Breast epithelium (tissue), 4 donors: ENCODE results near the gene MYRF. TPM values are rescaled to one million over a fixed set of nuclear protein-coding genes. Genes with fewer than 3 reads are reported as not detected.
A peak's percentile ranks its signal among the peaks of the same experiment; 100 is the strongest.

Experiments used
- DNase-seq, 2 donors: peaks; one replicate each; pipeline ENCODE4 v3.0.0-alpha.2; 2019; ENCODE audit warnings: low spot score in 2 of 2
- H3K27ac ChIP-seq, 2 donors: fragments of 200-600 bp; sonication (generic) in 1 of 2; one replicate each; pipeline ENCODE4 v1.5.1; 2016 to 2019; ENCODE audit warnings: mild to moderate bottlenecking in 1 of 2
- H3K27me3 ChIP-seq, 2 donors: fragments of 200-600 bp; sonication (generic) in 1 of 2; one replicate each; pipeline versions ENCODE4 v1.5.1 to v1.6.0; 2017 to 2019; ENCODE audit warnings: control low read depth in 1 of 2, mild to moderate bottlenecking in 1 of 2
- H3K36me3 ChIP-seq: fragments of 200-600 bp; one replicate; pipeline ENCODE4 v1.5.1; 2019
- H3K4me1 ChIP-seq, 2 donors: fragments of 200-600 bp; sonication (generic); one replicate each; pipeline ENCODE4 v1.5.1; 2016 to 2019; ENCODE audit warnings: control low read depth in 1 of 2
- H3K4me3 ChIP-seq, 3 donors: fragments of 200-600 bp; sonication (generic); 1 replicate in 2 of 3; 2 replicates in 1 of 3; pipeline ENCODE4 v1.5.1; 2016 to 2019; ENCODE audit warnings: mild to moderate bottlenecking in 3 of 3, moderate library complexity in 2 of 3
- H3K9me3 ChIP-seq, 2 donors: fragments of 200-600 bp; sonication (generic) in 1 of 2; one replicate each; pipeline ENCODE4 v1.5.1; 2016 to 2019; ENCODE audit warnings: control low read depth in 1 of 2
- POLR2A ChIP-seq: fragments of 450-650 bp; IDR thresholded peaks from one replicate; pipeline ENCODE4 v1.6.1; 2016; ENCODE audit warnings: antibody characterized with exemption, mild to moderate bottlenecking, moderate library complexity
- POLR2AphosphoS5 ChIP-seq, 3 donors: sonication (generic); formaldehyde crosslinking; IDR thresholded peaks; one replicate each; pipeline ENCODE4 v1.6.1; 2017; ENCODE audit warnings: antibody characterized with exemption in 3 of 3
- intact Hi-C: fragments of 100-400 bp; cut with DNase I; formaldehyde crosslinking; loops from one replicate; pipeline ENCODE4 v1.15.1; 2023; ENCODE audit warnings: low total_unique reads
- total RNA-seq, 3 donors: library from RNA; depleted of rRNA; stranded (reverse); fragments of >200 nt; gene quantifications; one replicate each; pipeline ENCODE4 v1.1.0, GENCODE V29; 2016
- TF ChIP-seq, protein P1 (sequence below), 3 donors: fragments of 450-650 bp; IDR thresholded peaks; one replicate each; pipeline ENCODE4 v1.5.1; 2016 to 2017; ENCODE audit warnings: antibody characterized with exemption in 3 of 3, mild to moderate bottlenecking in 3 of 3, moderate library complexity in 3 of 3

The MYRF gene
- 1 to 10 TPM in 1 of 3 donors, under 1 TPM in 2; 0.32 to 6.9 (median 0.66) TPM for total RNA-seq

DNA sequence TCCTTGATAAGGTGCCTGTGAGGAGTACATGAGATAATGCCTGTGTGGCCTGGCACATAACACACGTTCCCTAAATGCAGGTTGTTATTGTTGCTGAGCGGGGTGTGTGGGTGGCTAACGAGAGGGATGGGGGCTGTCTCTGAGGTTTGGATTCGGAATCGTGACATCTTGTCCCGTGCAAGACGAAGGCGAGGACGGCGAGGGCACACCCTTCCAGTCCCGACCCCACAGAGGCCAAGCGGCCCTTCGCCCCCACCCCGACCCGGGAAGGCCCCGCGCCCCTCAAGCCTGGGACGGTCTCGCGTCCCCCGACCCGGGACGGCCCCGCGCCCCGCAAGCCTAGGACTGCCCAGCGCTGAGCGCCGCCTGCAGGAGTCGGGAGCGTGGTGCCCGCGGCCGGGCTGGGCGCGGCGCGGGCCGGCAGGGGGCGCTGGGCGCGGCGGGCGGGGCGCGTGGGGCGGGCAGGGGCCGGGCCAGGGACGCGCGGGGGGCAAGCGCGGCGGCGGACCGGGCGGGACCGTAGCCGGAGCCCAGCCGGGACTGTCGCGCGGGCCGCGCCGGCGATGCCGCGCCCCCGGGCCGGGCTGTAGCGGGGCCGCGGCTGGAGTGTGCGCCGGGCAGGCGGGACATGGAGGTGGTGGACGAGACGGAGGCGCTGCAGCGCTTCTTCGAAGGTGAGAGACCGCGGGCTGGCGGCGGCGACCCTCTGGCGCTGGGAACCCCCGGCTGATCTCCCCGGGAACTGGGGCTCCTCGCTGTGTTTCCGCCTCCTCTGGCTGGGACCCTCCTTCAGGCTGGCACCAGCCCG lies at the start of gene MYRF:
Gene MYRF, plus strand, starts transcription at position 520 of the 808 bp plus-strand sequence. Its CDS starts 109 bp downstream, at position 629.
- no peaks in the 10 kb centered on the region for H3K9me3 ChIP-seq
- no peak for DNase-seq

DNA sequence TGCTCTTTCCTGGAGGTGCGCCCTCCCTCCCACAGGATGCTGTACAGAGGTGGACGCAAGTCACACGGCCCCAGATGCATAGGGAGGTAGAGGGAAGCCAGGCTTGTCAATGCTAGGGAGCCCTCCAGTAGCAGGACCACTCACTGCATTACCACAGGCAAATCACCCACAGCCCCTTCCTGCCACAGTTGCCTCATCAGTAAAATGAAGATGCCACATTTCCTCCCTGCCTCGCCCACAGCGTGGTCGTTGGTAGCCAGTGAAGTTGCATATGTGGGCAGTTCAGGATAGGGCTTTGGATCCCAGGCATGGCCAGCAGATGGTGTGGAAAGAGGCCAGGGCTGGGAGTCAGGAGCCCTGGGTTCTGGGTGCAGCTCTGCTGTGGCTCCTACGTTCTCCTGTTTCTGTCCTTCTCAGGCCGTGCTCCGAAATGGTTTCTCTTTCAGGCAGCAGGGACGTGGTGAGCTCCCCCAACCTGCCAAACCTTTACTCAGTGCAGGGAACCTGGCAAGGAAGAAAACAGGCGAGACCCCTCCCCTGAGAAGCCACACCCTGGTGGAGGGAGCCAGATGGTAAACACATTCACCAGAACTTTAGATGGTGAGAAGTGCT lies 49.6 kb upstream of the MYRF start:
- no peaks in the 10 kb centered on the region for H3K27me3 ChIP-seq
- intact Hi-C loops: no loop called here
- no peak overlapping the region for H3K27ac ChIP-seq
- H3K9me3 ChIP-seq: no peaks in the 10 kb centered on the region
- H3K4me3 ChIP-seq: no peak overlapping the region
- H3K4me1 ChIP-seq: peaks cover 12 to 34% of the 10 kb centered on the region in 2 donors
- DNase-seq: no peak
- H3K36me3 ChIP-seq: no peaks in the 10 kb centered on the region
- TF ChIP-seq POLR2A (no peak), POLR2AphosphoS5 (IDR thresholded peaks at IDR 0.05) (no peak)
- TF ChIP-seq, protein P1, sequence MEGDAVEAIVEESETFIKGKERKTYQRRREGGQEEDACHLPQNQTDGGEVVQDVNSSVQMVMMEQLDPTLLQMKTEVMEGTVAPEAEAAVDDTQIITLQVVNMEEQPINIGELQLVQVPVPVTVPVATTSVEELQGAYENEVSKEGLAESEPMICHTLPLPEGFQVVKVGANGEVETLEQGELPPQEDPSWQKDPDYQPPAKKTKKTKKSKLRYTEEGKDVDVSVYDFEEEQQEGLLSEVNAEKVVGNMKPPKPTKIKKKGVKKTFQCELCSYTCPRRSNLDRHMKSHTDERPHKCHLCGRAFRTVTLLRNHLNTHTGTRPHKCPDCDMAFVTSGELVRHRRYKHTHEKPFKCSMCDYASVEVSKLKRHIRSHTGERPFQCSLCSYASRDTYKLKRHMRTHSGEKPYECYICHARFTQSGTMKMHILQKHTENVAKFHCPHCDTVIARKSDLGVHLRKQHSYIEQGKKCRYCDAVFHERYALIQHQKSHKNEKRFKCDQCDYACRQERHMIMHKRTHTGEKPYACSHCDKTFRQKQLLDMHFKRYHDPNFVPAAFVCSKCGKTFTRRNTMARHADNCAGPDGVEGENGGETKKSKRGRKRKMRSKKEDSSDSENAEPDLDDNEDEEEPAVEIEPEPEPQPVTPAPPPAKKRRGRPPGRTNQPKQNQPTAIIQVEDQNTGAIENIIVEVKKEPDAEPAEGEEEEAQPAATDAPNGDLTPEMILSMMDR (IDR thresholded peaks at IDR 0.05): no peak

More for the DNA sequence above, at the start of gene MYRF:
- Histone ChIP-seq H3K4me3 (peak within 1 kb of the TSS; percentile 41 to 73 (median 53)), H3K27me3 (no peaks in the 10 kb centered on the region), H3K27ac (no peak within 1 kb of the TSS), H3K36me3 (no peaks in the 10 kb centered on the region), H3K4me1 (no peaks in the 10 kb centered on the region)
- TF ChIP-seq POLR2A (no peak), POLR2AphosphoS5 (IDR thresholded peaks at IDR 0.05) (no peak)
- TF ChIP-seq, protein P1 (IDR thresholded peaks at IDR 0.05): peak in 2 of 3 donors; percentile 10 to 41
- intact Hi-C loops: no loop called here

DNA sequence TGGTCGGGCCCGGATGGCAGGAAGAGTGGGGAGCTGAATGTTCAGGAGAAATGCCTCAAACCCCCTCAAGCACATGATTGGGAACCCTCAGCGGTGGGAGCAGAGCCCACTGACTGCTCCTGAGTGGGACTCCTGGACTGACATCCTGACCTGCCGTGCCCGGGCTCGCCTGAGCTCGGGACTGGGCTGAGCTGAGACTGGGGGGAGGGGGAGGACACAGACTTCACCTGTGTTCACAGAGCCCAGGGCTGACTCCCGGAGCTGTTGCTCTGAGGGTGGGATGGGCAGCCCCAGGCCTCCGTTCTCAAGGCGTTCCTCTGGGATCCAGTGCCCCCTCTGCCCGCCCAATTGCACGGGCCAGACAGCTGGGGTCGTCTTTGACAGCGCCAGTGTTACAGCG lies 47.6 kb upstream of the MYRF start:
- H3K4me3 ChIP-seq: no peak overlapping the region
- H3K27ac ChIP-seq: no peak overlapping the region
- no peaks in the 10 kb centered on the region for H3K9me3 ChIP-seq
- TF ChIP-seq, protein P1 (IDR thresholded peaks at IDR 0.05): no peak
- TF ChIP-seq POLR2AphosphoS5 (IDR thresholded peaks at IDR 0.05) (no peak), POLR2A (no peak)
- intact Hi-C loops: no loop called here
- no peak for DNase-seq
- no peaks in the 10 kb centered on the region for H3K36me3 ChIP-seq
- H3K27me3 ChIP-seq: no peaks in the 10 kb centered on the region
- peaks cover 0 to 13% of the 10 kb centered on the region in 2 donors for H3K4me1 ChIP-seq

DNA sequence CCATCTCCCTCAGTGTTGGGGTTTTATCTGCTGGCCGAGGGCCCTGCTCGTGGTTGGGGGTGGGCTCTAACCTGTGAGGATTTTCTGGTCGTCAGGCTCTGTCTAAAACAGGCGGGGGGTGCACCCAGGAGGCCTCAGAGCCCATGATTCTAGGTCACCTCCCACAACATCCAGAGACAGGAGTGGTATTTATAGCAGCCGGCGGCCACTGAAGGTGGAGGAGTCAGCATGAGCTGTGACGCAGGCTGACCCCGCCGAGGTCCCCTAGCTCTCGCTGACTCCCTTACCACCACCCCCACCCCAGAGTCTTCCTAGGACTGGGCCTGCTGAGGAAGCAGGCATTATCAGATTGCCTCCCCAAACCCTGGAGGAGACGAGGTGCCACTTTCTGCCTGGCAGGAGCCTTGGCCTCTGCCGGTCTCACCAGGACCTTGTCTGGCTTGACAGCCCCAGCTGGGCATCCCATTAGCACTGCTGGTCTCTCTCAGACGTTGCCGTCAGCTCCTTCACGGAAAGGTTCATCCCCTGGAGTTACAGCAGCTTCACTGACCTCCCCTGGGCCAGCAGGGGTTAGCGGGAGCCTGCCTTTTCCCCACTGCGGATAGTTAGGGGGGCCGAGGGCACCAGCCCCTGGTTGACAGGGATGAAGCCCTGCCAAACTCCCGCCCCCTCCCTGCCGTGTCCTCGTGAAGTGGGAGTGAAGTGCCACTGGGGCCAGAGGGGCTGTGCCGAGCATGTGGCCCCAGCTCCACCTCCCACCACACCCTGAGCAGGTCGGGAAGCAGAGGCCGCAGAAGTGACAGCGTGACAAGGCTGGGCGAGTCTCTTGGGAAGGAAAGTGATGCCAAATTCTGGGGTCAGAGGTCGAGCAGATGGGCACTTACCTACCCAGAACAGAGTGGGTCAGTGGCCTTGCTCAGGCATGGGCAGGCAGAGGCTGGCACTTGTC lies 45.7 kb upstream of the MYRF start:
- DNase-seq: no peak
- no peaks in the 10 kb centered on the region for H3K36me3 ChIP-seq
- no peaks in the 10 kb centered on the region for H3K4me1 ChIP-seq
- no peak for TF ChIP-seq POLR2AphosphoS5 (IDR thresholded peaks at IDR 0.05)
- TF ChIP-seq POLR2A: no peak
- TF ChIP-seq, protein P1 (IDR thresholded peaks at IDR 0.05): no peak
- no peak overlapping the region for H3K4me3 ChIP-seq
- no peaks in the 10 kb centered on the region for H3K27me3 ChIP-seq
- H3K27ac ChIP-seq: no peak overlapping the region
- intact Hi-C loops: no loop called here
- H3K9me3 ChIP-seq: no peaks in the 10 kb centered on the region
